Kidney capillary endothelial cell (primary cell): Measurements from ENCODE around the gene LDLR.
A peak's percentile ranks its signal among the peaks of the same experiment; 100 is the strongest.
"Not testable (repeated sequence)": the region's sequence is repeated elsewhere in the genome, so short reads cannot be mapped to it uniquely, and the experiment has no call there.

Experiments
- DNase-seq: peaks from one replicate; pipeline ENCODE4 v3.0.0-alpha.2; 2018; ENCODE audit warnings: low spot score

LDLR gene

GRCh38 chr19:11106477-11106876 is 17.2 kb downstream of the LDLR start:
- no peak for DNase-seq

GRCh38 chr19:11108746-11109145 is 19.5 kb downstream of the LDLR start:
- DNase-seq, result no peak

- no peak for DNase-seq
Observed at GRCh38 chr19:11111117-11111770, 22.0 kb downstream of the LDLR start.

GRCh38 chr19:11111771-11112144 is 22.5 kb downstream of the LDLR start:
- DNase-seq, result no peak

- DNase-seq, result no peak
Observed at GRCh38 chr19:11113140-11113708, 24.0 kb downstream of the LDLR start.

GRCh38 chr19:11115042-11115441 is 25.8 kb downstream of the LDLR start:
- DNase-seq, result no peak

GRCh38 chr19:11115895-11116446 is 26.7 kb downstream of the LDLR start:
- no peak for DNase-seq

GRCh38 chr19:11116507-11116906 is 27.2 kb downstream of the LDLR start:
- no peak for DNase-seq

GRCh38 chr19:11121963-11122362 is 32.7 kb downstream of the LDLR start:
- not testable (repeated sequence) for DNase-seq

- no peak for DNase-seq
Observed at GRCh38 chr19:11123114-11123513, 33.9 kb downstream of the LDLR start.

- not testable (repeated sequence) for DNase-seq
Observed at GRCh38 chr19:11124157-11124556, 34.9 kb downstream of the LDLR start.

GRCh38 chr19:11125994-11126685 is 36.9 kb downstream of the LDLR start:
- DNase-seq, result peak; percentile 62

GRCh38 chr19:11127905-11128304 is 38.6 kb downstream of the LDLR start:
- DNase-seq, result no peak

- DNase-seq, result peak; percentile 94
Observed at GRCh38 chr19:11130824-11131455, 41.7 kb downstream of the LDLR start.

- DNase-seq, result no peak
Observed at GRCh38 chr19:11131471-11131870, 42.2 kb downstream of the LDLR start.

- DNase-seq, result no peak
Observed at GRCh38 chr19:11136400-11137101, 47.3 kb downstream of the LDLR start.

GRCh38 chr19:11137542-11138384 is 48.5 kb downstream of the LDLR start:
- peak; percentile 86 for DNase-seq

- DNase-seq, result peak; percentile 81
Observed at GRCh38 chr19:11138601-11139300, 49.5 kb downstream of the LDLR start.

- DNase-seq, result not testable (repeated sequence)
Observed at GRCh38 chr19:11140023-11140538, 50.8 kb downstream of the LDLR start.

- no peak for DNase-seq
Observed at GRCh38 chr19:11140896-11141295, 51.6 kb downstream of the LDLR start.
